Keratinocyte (primary cell): ENCODE results near the gene NINJ1.

Experiments used
- CTCF ChIP-seq, 3 experiments: IDR thresholded peaks in 1 of 3; conservative IDR thresholded peaks in 1 of 3; optimal IDR thresholded peaks in 1 of 3; 2 replicates in 2 of 3; 3 replicates in 1 of 3; pipeline versions ENCODE3 to v1.5.1; 2011; ENCODE audit warnings: low read length in 3 of 3, mild to moderate bottlenecking in 3 of 3, moderate library complexity in 2 of 3, control low read depth in 1 of 3, inconsistent platforms in 1 of 3; ENCODE audit not compliant: insufficient read depth in 2 of 3; ENCODE audit errors: extremely low read depth in 1 of 3
- EZH2 ChIP-seq: IDR thresholded peaks from one replicate; pipeline ENCODE4 v1.6.1; 2012; ENCODE audit warnings: inconsistent platforms, mild to moderate bottlenecking, low read length, moderate library complexity

- TF ChIP-seq EZH2 (no peak), CTCF (optimal IDR thresholded peaks at IDR 0.05 in 1 of 3, IDR thresholded peaks at IDR 0.05 in 1 of 3, conservative IDR thresholded peaks at IDR 0.05 in 1 of 3; ENCODE audit: extremely low read depth in 1 of 3, insufficient read depth in 2 of 3, low read length in 3 of 3) (no peak)
Observed at GRCh38 chr9:93119703-93119952, 14.4 kb downstream of the NINJ1 start.
